Mesenchymal stem cell (in vitro differentiated cells and primary cell): ENCODE data around the gene CHPF.

Source experiments
- DNase-seq: peaks from one replicate; pipeline ENCODE4 v3.0.0-alpha.2; 2013
- H2AFZ ChIP-seq: one replicate; pipeline ENCODE4 v1.6.1; 2013; ENCODE audit warnings: low read depth, mild to moderate bottlenecking, control low read depth, inconsistent platforms, low read length, moderate library complexity
- H2AK5ac ChIP-seq: 2 replicates; pipeline ENCODE4 v1.6.1; 2013; ENCODE audit warnings: low read length, moderate library complexity, mild to moderate bottlenecking, inconsistent platforms; ENCODE audit not compliant: severe bottlenecking
- H2BK120ac ChIP-seq: one replicate; pipeline ENCODE4 v1.6.1; 2013; ENCODE audit warnings: low read depth, mild to moderate bottlenecking, inconsistent platforms, low read length, moderate library complexity
- H2BK12ac ChIP-seq, 2 experiments: one replicate each; pipeline ENCODE4 v1.6.1; 2013; ENCODE audit warnings: inconsistent platforms in 2 of 2, low read length in 2 of 2, mild to moderate bottlenecking in 2 of 2, moderate library complexity in 2 of 2, control low read depth in 1 of 2
- H2BK15ac ChIP-seq: one replicate; pipeline ENCODE4 v1.6.1; 2013; ENCODE audit warnings: mild to moderate bottlenecking, low read depth, inconsistent platforms; ENCODE audit not compliant: poor library complexity, severe bottlenecking
- H2BK5ac ChIP-seq: 2 replicates; pipeline ENCODE4 v1.6.1; 2013; ENCODE audit warnings: low read depth, mild to moderate bottlenecking, low read length, control low read depth, inconsistent platforms; ENCODE audit not compliant: poor library complexity, severe bottlenecking
- H3K14ac ChIP-seq, 2 experiments: one replicate each; pipeline ENCODE4 v1.6.1; 2013; ENCODE audit warnings: inconsistent platforms in 2 of 2, low read length in 2 of 2, control low read depth in 1 of 2, mild to moderate bottlenecking in 1 of 2, moderate library complexity in 1 of 2
- H3K18ac ChIP-seq, 2 experiments: one replicate each; pipeline ENCODE4 v1.6.1; 2013; ENCODE audit warnings: inconsistent platforms in 2 of 2, low read length in 2 of 2, control low read depth in 1 of 2, low read depth in 1 of 2, mild to moderate bottlenecking in 1 of 2
- H3K23ac ChIP-seq, 2 experiments: one replicate each; pipeline ENCODE4 v1.6.1; 2013; ENCODE audit warnings: inconsistent platforms in 2 of 2, low read length in 2 of 2, mild to moderate bottlenecking in 2 of 2, moderate library complexity in 2 of 2, control low read depth in 1 of 2
- H3K27ac ChIP-seq: 2 replicates; pipeline ENCODE4 v1.5.1; 2013; ENCODE audit warnings: mild to moderate bottlenecking, moderate library complexity, low read length, control low read depth, inconsistent platforms; ENCODE audit not compliant: poor library complexity, severe bottlenecking
- H3K27me3 ChIP-seq, 2 experiments: 2 replicates each; pipeline versions ENCODE4 v1.6.1 to v1.7.0; 2013; ENCODE audit warnings: low read length in 2 of 2, mild to moderate bottlenecking in 2 of 2, moderate library complexity in 2 of 2, control low read depth in 1 of 2, inconsistent platforms in 1 of 2; ENCODE audit not compliant: control insufficient read depth in 1 of 2, insufficient read depth in 1 of 2
- H3K36me3 ChIP-seq, 2 experiments: 2 replicates each; pipeline versions ENCODE4 v1.6.1 to v1.7.0; 2013; ENCODE audit warnings: low read length in 2 of 2, control low read depth in 1 of 2, inconsistent platforms in 1 of 2, low read depth in 1 of 2, mild to moderate bottlenecking in 1 of 2; ENCODE audit not compliant: insufficient read depth in 2 of 2, control insufficient read depth in 1 of 2
- H3K4ac ChIP-seq, 2 experiments: one replicate each; pipeline ENCODE4 v1.6.1; 2013; ENCODE audit warnings: inconsistent platforms in 2 of 2, low read length in 2 of 2, mild to moderate bottlenecking in 2 of 2, moderate library complexity in 2 of 2, control low read depth in 1 of 2, low read depth in 1 of 2
- H3K4me1 ChIP-seq: 2 replicates; pipeline ENCODE4 v1.6.1; 2013; ENCODE audit warnings: low read depth, low read length, control low read depth; ENCODE audit not compliant: control insufficient read depth, insufficient read depth
- H3K4me2 ChIP-seq: 2 replicates; pipeline ENCODE4 v1.6.1; 2013; ENCODE audit warnings: low read length, mild to moderate bottlenecking, inconsistent platforms; ENCODE audit not compliant: poor library complexity, severe bottlenecking
- H3K4me3 ChIP-seq, 2 experiments: 2 replicates each; pipeline versions ENCODE4 v1.5.1 to v1.7.0; 2013; ENCODE audit warnings: low read length in 2 of 2, mild to moderate bottlenecking in 2 of 2, control low read depth in 1 of 2, low read depth in 1 of 2; ENCODE audit not compliant: insufficient read depth in 1 of 2
- H3K79me1 ChIP-seq: replicated peaks from 2 replicates; pipeline ENCODE4 v1.6.1; 2013; ENCODE audit warnings: mild to moderate bottlenecking, control low read depth, low read length, inconsistent platforms; ENCODE audit not compliant: poor library complexity, severe bottlenecking
- H3K9ac ChIP-seq: 2 replicates; pipeline ENCODE4 v1.7.0; 2013; ENCODE audit warnings: mild to moderate bottlenecking, low read length, moderate library complexity
- H3K9me3 ChIP-seq: 2 replicates; pipeline ENCODE4 v1.7.0; 2013; ENCODE audit warnings: mild to moderate bottlenecking, low read length; ENCODE audit not compliant: control insufficient read depth
- H4K8ac ChIP-seq: one replicate; pipeline ENCODE4 v1.6.1; 2013; ENCODE audit warnings: inconsistent platforms, mild to moderate bottlenecking, low read length, moderate library complexity
- H4K91ac ChIP-seq: one replicate; pipeline ENCODE4 v1.6.1; 2013; ENCODE audit warnings: mild to moderate bottlenecking, low read length, inconsistent platforms
- WGBS: methylation state at CpG from one replicate; pipeline ENCODE4 v1.1.7; 2013; ENCODE audit warnings: mixed read lengths; 5-methylcytosine and 5-hydroxymethylcytosine counted together

Gene CHPF

DNA sequence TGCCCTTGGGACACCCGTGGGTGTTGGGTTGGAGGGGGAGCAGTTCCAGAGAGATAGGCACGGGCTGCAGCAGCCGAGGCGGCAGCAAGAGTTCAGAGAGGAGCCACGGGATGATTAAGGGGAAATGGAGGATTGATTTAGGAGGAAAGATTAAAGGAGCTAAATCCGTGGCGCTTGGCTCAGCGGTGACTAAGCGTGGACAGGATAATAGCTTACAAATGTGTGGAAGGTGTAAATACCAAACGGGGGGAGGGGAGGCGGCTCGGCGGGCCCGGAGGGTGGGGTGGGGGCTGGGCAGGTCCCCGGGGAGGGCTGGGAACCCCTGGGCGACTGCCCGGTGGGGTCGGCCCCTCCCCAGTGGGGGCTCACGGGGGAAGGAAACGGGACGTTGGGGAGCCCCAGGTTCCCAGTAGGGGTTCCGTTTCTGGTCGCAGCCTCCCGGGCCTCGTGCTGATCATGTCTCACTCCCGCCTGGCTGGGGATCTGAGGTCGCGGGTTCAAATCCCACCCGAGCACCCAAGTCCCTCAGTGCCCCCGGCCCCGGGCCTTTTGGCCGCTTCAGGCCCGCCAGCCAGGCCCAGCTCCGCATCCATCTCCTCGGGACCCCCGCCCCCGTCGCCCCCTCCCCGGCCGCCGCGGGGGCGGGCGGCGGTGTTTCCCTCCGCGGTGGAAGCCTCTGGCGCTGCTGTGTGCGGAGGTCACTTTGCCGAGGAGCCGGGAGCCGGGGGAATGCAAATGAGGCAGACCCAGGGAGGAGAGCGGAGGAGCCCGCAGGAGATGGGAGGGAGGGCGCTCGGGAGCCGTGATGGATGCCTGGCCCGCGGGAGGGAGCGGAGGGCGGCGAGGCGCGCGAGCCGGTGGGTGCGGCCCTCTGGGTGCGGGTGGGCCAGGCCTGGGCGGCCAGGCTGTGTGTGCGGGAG lies 21.2 kb downstream of the CHPF start:
- H3K4me1 ChIP-seq: peaks cover 32% of the 10 kb centered on the region
- peak overlapping the region; percentile 62 for H3K4me2 ChIP-seq
- H3K18ac ChIP-seq: peak overlapping the region; percentile 2 to 61
- peak overlapping the region; percentile 59 for H4K8ac ChIP-seq
- peaks cover 25 to 34% of the 10 kb centered on the region in 2 experiments for H3K27me3 ChIP-seq
- 3% methylated on average over 51 of the region's 70 CpGs for WGBS
- H3K23ac ChIP-seq: no peak overlapping the region
- peak overlapping the region; percentile 44 for H2BK15ac ChIP-seq
- no peak overlapping the region for H3K14ac ChIP-seq
- peak overlapping the region; percentile 29 for H4K91ac ChIP-seq
- peak overlapping the region in 1 of 2 experiments; percentile 16 for H3K4ac ChIP-seq
- H2BK5ac ChIP-seq: no peak overlapping the region
- H3K79me1 ChIP-seq: no peaks in the 10 kb centered on the region
- H3K9ac ChIP-seq: peak overlapping the region; percentile 71
- H3K27ac ChIP-seq: peak overlapping the region; percentile 30
- H2BK120ac ChIP-seq: no peak overlapping the region
- no peaks in the 10 kb centered on the region for H3K9me3 ChIP-seq
- H2AK5ac ChIP-seq: peak overlapping the region; percentile 26
- H3K36me3 ChIP-seq: no peaks in the 10 kb centered on the region
- no peak overlapping the region for H2AFZ ChIP-seq
- peak overlapping the region; percentile 31 to 49 for H3K4me3 ChIP-seq
- peak; percentile 71 for DNase-seq
- peak overlapping the region in 1 of 2 experiments; percentile 34 for H2BK12ac ChIP-seq

- Histone ChIP-seq H4K91ac (no peak overlapping the region), H2AFZ (no peak overlapping the region), H2BK120ac (no peak overlapping the region), H4K8ac (no peak overlapping the region), H2BK12ac (peak overlapping the region in 1 of 2 experiments; percentile 82), H3K23ac (no peak overlapping the region), H2BK15ac (no peak overlapping the region), H2BK5ac (no peak overlapping the region), H3K4me1 (peaks cover 32% of the 10 kb centered on the region), H3K79me1 (no peaks in the 10 kb centered on the region), H2AK5ac (no peak overlapping the region), H3K4ac (no peak overlapping the region), H3K14ac (no peak overlapping the region), H3K4me3 (peak overlapping the region in 1 of 2 experiments; percentile 31), H3K27ac (no peak overlapping the region), H3K27me3 (peaks cover 25 to 31% of the 10 kb centered on the region in 2 experiments), H3K9ac (peak overlapping the region; percentile 71), H3K4me2 (no peak overlapping the region), H3K36me3 (no peaks in the 10 kb centered on the region), H3K18ac (peak overlapping the region; percentile 2 to 61), H3K9me3 (no peaks in the 10 kb centered on the region)
- WGBS: 2% methylated on average over 12 of the region's 14 CpGs
- peak; percentile 65 for DNase-seq
Observed at GRCh38 chr2:219521066-219521880, 22.3 kb downstream of the CHPF start.

DNA sequence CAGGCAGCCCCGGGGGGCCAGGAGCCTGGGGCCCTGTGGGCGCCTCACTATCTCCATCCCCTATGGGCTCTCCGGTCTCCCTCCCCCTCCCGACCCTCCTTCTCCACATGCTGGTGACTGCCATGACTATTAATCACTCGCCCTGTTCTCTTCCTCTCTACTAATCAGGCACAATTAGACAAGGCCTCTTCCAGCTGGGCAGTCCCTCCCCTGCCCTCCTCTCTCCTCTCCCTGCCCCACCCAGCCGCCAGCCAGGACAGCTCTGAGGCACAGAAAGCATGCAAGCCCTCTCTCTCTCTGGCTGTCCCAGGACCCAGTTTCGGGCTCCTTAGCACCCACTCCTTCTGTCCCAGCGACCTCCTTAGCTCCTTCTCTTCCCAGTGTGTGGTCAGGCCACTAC lies 23.5 kb downstream of the CHPF start:
- no peak overlapping the region for H2AFZ ChIP-seq
- no peak overlapping the region for H4K8ac ChIP-seq
- H2BK120ac ChIP-seq: no peak overlapping the region
- no peak overlapping the region for H3K23ac ChIP-seq
- 72% methylated on average over 8 of the region's 8 CpGs for WGBS
- H3K9ac ChIP-seq: no peak overlapping the region
- H3K18ac ChIP-seq: peak overlapping the region in 1 of 2 experiments; percentile 41
- H4K91ac ChIP-seq: peak overlapping the region; percentile 59
- no peak overlapping the region for H3K14ac ChIP-seq
- H3K27me3 ChIP-seq: peaks cover 35% of the 10 kb centered on the region in 2 experiments
- H3K4me1 ChIP-seq: peaks cover 32% of the 10 kb centered on the region
- H2BK15ac ChIP-seq: no peak overlapping the region
- H2BK5ac ChIP-seq: no peak overlapping the region
- H3K36me3 ChIP-seq: no peaks in the 10 kb centered on the region
- no peak for DNase-seq
- H2BK12ac ChIP-seq: peak overlapping the region; percentile 14 to 40
- H3K79me1 ChIP-seq: no peaks in the 10 kb centered on the region
- H2AK5ac ChIP-seq: no peak overlapping the region
- H3K27ac ChIP-seq: no peak overlapping the region
- H3K4ac ChIP-seq: no peak overlapping the region
- H3K9me3 ChIP-seq: no peaks in the 10 kb centered on the region
- H3K4me3 ChIP-seq: no peak overlapping the region
- no peak overlapping the region for H3K4me2 ChIP-seq

GRCh38 chr2:219519526-219519916 lies 24.1 kb downstream of the CHPF start:
- DNase-seq: no peak
- no peak overlapping the region for H3K4me3 ChIP-seq
- H3K23ac ChIP-seq: no peak overlapping the region
- no peak overlapping the region for H2AFZ ChIP-seq
- H2BK15ac ChIP-seq: no peak overlapping the region
- no peak overlapping the region for H3K14ac ChIP-seq
- no peak overlapping the region for H3K4ac ChIP-seq
- H3K36me3 ChIP-seq: peaks cover 0 to 4% of the 10 kb centered on the region in 2 experiments
- H2BK120ac ChIP-seq: no peak overlapping the region
- no peak overlapping the region for H4K8ac ChIP-seq
- H2BK12ac ChIP-seq: no peak overlapping the region
- no peak overlapping the region for H2BK5ac ChIP-seq
- H3K9ac ChIP-seq: no peak overlapping the region
- no peak overlapping the region for H3K4me2 ChIP-seq
- no peaks in the 10 kb centered on the region for H3K9me3 ChIP-seq
- H4K91ac ChIP-seq: no peak overlapping the region
- peaks cover 32% of the 10 kb centered on the region for H3K4me1 ChIP-seq
- H2AK5ac ChIP-seq: no peak overlapping the region
- no peak overlapping the region for H3K18ac ChIP-seq
- no peaks in the 10 kb centered on the region for H3K79me1 ChIP-seq
- H3K27me3 ChIP-seq: peaks cover 35 to 36% of the 10 kb centered on the region in 2 experiments
- H3K27ac ChIP-seq: no peak overlapping the region
- whole genome bisulfite sequencing: 87% methylated on average over 9 of the region's 9 CpGs
